Ascending aorta (tissue), 2 donors: Measurements from ENCODE around the gene MS4A15. TPM values are rescaled to one million over a fixed set of nuclear protein-coding genes. Genes with fewer than 3 reads are reported as not detected.

ENCODE experiments used
- DNase-seq, 2 donors: peaks; one replicate each; pipeline ENCODE4 v3.0.0-alpha.2; 2019; ENCODE audit warnings: low spot score in 2 of 2
- H3K27ac ChIP-seq, 2 donors: fragments of 200-600 bp; sonication (generic); one replicate each; pipeline ENCODE4 v1.5.1; 2016 to 2017; ENCODE audit warnings: mild to moderate bottlenecking in 1 of 2
- H3K27me3 ChIP-seq: fragments of 200-600 bp; sonication (generic); one replicate; pipeline ENCODE4 v1.5.1; 2017
- H3K36me3 ChIP-seq, 2 donors: fragments of 200-600 bp; sonication (generic); one replicate each; pipeline ENCODE4 v1.5.1; 2016
- H3K4me1 ChIP-seq, 2 donors: fragments of 200-600 bp; sonication (generic); one replicate each; pipeline ENCODE4 v1.5.1; 2016 to 2017; ENCODE audit warnings: mild to moderate bottlenecking in 1 of 2
- H3K4me3 ChIP-seq, 2 donors: fragments of 200-600 bp; sonication (generic); one replicate each; pipeline ENCODE4 v1.5.1; 2016 to 2017; ENCODE audit warnings: mild to moderate bottlenecking in 1 of 2
- H3K9me3 ChIP-seq, 2 donors: fragments of 200-600 bp; sonication (generic); one replicate each; pipeline ENCODE4 v1.5.1; 2016
- CTCF ChIP-seq, 3 experiments: fragments of 200-600 bp in 2 of 3; fragments of 450-650 bp in 1 of 3; sonication (generic) in 2 of 3; IDR thresholded peaks; one replicate each; pipeline ENCODE4 v1.5.1; 2016 to 2019; ENCODE audit warnings: antibody characterized with exemption in 3 of 3, mild to moderate bottlenecking in 1 of 3, moderate library complexity in 1 of 3
- intact Hi-C: fragments of 100-400 bp; cut with DNase I; formaldehyde crosslinking; loops from one replicate; pipeline ENCODE4 v1.15.1; 2023
- total RNA-seq: library from RNA; depleted of rRNA; stranded (reverse); fragments of >200 nt; gene quantifications from one replicate; pipeline ENCODE4 v1.1.0, GENCODE V29; 2016

Gene MS4A15
- total RNA-seq, 1 donor from 2014 or later: not detected

- no peaks in the 10 kb centered on the region for H3K4me1 ChIP-seq
- TF ChIP-seq CTCF (IDR thresholded peaks at IDR 0.05): no peak
- no peak overlapping the region for H3K27ac ChIP-seq
- no peaks in the 10 kb centered on the region for H3K9me3 ChIP-seq
- intact Hi-C loops: no loop called here
- H3K36me3 ChIP-seq: no peaks in the 10 kb centered on the region
- H3K4me3 ChIP-seq: no peak overlapping the region
- no peak for DNase-seq
- no peaks in the 10 kb centered on the region for H3K27me3 ChIP-seq
Measured at GRCh38 chr11:60809691-60810090, 53.0 kb downstream of the MS4A15 start.

- intact Hi-C loops: no loop called here
Measured at GRCh38 chr11:60810151-60810550, 53.5 kb downstream of the MS4A15 start.

GRCh38 chr11:60810569-60810968 lies 53.9 kb downstream of the MS4A15 start:
- H3K27ac ChIP-seq: no peak overlapping the region
- no peak for DNase-seq
- no peaks in the 10 kb centered on the region for H3K36me3 ChIP-seq
- no peak overlapping the region for H3K4me3 ChIP-seq
- no peaks in the 10 kb centered on the region for H3K4me1 ChIP-seq
- TF ChIP-seq CTCF (IDR thresholded peaks at IDR 0.05): no peak
- no peaks in the 10 kb centered on the region for H3K9me3 ChIP-seq
- no peaks in the 10 kb centered on the region for H3K27me3 ChIP-seq
- intact Hi-C loops: no loop called here

More at GRCh38 chr11:60810151-60810550, 53.5 kb downstream of the MS4A15 start:
- no peak for DNase-seq
- H3K4me3 ChIP-seq: no peak overlapping the region
- H3K9me3 ChIP-seq: no peaks in the 10 kb centered on the region
- H3K4me1 ChIP-seq: no peaks in the 10 kb centered on the region
- no peaks in the 10 kb centered on the region for H3K36me3 ChIP-seq
- H3K27ac ChIP-seq: no peak overlapping the region
- TF ChIP-seq CTCF (IDR thresholded peaks at IDR 0.05): no peak
- H3K27me3 ChIP-seq: no peaks in the 10 kb centered on the region

GRCh38 chr11:60813324-60813723 lies 56.7 kb downstream of the MS4A15 start:
- Histone ChIP-seq H3K9me3 (peaks cover 10 to 11% of the 10 kb centered on the region in 2 donors), H3K36me3 (no peaks in the 10 kb centered on the region), H3K27ac (no peak overlapping the region), H3K4me3 (no peak overlapping the region), H3K4me1 (no peaks in the 10 kb centered on the region), H3K27me3 (no peaks in the 10 kb centered on the region)
- TF ChIP-seq CTCF (IDR thresholded peaks at IDR 0.05): no peak
- intact Hi-C loops: no loop called here
- DNase-seq: no peak

GRCh38 chr11:60814112-60814511 lies 57.4 kb downstream of the MS4A15 start:
- Histone ChIP-seq H3K9me3 (peaks cover 10 to 11% of the 10 kb centered on the region in 2 donors), H3K27me3 (no peaks in the 10 kb centered on the region), H3K4me3 (no peak overlapping the region), H3K4me1 (no peaks in the 10 kb centered on the region), H3K27ac (no peak overlapping the region), H3K36me3 (no peaks in the 10 kb centered on the region)
- TF ChIP-seq CTCF (IDR thresholded peaks at IDR 0.05): no peak
- DNase-seq: no peak
- intact Hi-C loops: no loop called here

GRCh38 chr11:60816590-60817157 lies 60.0 kb downstream of the MS4A15 start:
- Histone ChIP-seq H3K9me3 (peaks cover 10 to 11% of the 10 kb centered on the region in 2 donors), H3K4me1 (no peaks in the 10 kb centered on the region), H3K36me3 (no peaks in the 10 kb centered on the region), H3K27ac (no peak overlapping the region), H3K4me3 (no peak overlapping the region), H3K27me3 (no peaks in the 10 kb centered on the region)
- no peak for TF ChIP-seq CTCF (IDR thresholded peaks at IDR 0.05)
- intact Hi-C loops: no loop called here
- DNase-seq: no peak
